ENCODE measurements around the gene CLDN14. TPM values are rescaled to one million over a fixed set of nuclear protein-coding genes. Genes with fewer than 3 reads are reported as not detected.

The CLDN14 gene
- total and polyA plus RNA-seq, 12 donors: 0.22 TPM; not detected in 11

DNA sequence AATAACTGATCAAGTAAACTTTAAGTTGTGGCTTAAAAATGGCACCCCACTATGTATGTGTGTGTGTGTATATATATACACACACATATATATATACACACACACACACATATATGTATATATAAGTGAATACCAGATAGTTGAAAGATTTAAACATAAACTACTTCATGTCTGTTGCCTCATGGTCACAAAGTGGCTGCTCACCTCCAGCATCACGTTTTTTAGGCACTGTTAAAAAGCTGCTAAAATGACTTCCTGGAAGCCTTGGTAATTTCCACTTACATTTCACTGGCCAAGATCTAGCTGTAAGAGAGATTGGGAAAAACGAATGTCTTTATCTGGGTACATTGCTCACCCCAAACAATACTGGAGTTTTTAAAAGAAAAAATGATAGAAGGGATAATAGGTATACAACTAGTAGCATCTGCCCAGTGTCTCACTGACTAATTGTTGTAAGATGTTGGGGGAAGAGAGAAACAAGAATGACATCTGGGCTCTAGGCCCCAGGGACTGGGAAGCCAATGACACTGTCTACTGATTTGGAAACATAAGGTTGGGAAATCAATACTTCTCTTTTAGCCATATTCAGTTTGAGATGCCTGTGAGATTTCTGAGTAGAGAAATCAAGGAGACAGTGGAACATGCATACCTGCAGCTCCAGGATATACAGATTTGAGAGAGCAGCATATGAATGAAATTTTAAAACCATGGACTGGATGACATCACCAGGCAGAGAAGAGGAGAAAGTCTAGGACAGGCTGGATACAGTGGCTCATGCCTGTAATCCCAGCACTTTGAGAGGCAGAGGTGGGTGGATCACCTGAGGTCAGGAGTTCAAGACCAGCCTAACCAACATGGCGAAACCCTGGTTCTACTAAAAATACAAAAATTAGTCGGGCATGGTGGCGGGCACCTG lies 42.8 kb downstream of the CLDN14 start:
- Histone ChIP-seq H3K4me3 (no peak overlapping the region), H3K36me3 (replicated peaks in 1 of 2) (no peaks in the 10 kb centered on the region), H3K9me3 (replicated peaks in 1 of 3) (no peaks in the 10 kb centered on the region), H3K4me1 (replicated peaks in 1 of 2) (no peaks in the 10 kb centered on the region), H3K27me3 (no peaks in the 10 kb centered on the region), H3K27ac (peak overlapping the region in 3 of 5 donors; percentile 12 to 68 (median 57))
- DNase-seq: no peak
- TF ChIP-seq, protein P1, sequence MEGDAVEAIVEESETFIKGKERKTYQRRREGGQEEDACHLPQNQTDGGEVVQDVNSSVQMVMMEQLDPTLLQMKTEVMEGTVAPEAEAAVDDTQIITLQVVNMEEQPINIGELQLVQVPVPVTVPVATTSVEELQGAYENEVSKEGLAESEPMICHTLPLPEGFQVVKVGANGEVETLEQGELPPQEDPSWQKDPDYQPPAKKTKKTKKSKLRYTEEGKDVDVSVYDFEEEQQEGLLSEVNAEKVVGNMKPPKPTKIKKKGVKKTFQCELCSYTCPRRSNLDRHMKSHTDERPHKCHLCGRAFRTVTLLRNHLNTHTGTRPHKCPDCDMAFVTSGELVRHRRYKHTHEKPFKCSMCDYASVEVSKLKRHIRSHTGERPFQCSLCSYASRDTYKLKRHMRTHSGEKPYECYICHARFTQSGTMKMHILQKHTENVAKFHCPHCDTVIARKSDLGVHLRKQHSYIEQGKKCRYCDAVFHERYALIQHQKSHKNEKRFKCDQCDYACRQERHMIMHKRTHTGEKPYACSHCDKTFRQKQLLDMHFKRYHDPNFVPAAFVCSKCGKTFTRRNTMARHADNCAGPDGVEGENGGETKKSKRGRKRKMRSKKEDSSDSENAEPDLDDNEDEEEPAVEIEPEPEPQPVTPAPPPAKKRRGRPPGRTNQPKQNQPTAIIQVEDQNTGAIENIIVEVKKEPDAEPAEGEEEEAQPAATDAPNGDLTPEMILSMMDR (IDR thresholded peaks at IDR 0.05): no peak
- no peak for TF ChIP-seq POLR2A (IDR thresholded peaks at IDR 0.05)
- intact Hi-C loops (cut with DNase I): no loop called here
- 78 to 81% (median 80%) methylated on average over 5 of the region's 5 CpGs for WGBS, 4 donors

DNA sequence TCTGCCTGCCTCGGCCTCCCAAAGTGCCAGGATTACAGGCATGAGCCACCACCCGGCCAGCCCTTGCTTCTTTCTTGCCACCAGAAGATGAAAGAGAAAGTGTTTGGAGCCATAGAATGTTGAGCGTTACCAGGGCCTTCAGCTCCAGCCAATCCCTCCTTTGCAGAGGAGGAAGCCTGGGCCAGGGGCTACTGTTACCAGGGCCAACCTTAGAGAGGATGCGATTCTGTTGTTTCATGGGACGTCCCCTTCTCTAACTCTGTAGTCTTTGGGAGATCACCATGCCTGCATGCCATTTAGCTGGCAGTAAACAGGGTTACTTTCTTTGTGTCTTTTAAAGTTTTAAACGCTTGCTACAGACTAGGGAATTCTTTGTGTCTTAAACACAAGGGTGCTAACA lies 45.8 kb downstream of the CLDN14 start:
- Histone ChIP-seq H3K4me1 (replicated peaks in 1 of 2) (peaks cover 0 to 14% of the 10 kb centered on the region in 2 donors), H3K4me3 (no peak overlapping the region), H3K27me3 (no peaks in the 10 kb centered on the region), H3K27ac (no peak overlapping the region), H3K9me3 (replicated peaks in 1 of 3) (no peaks in the 10 kb centered on the region), H3K36me3 (replicated peaks in 1 of 2) (no peaks in the 10 kb centered on the region)
- intact Hi-C loops (cut with DNase I): loop anchor here in 1 of 2 donors (5.0 kb wide), 1 partner anchor 1793 kb away; no protein-coding TSS in a partner anchor
- WGBS, 4 donors: 85 to 88% (median 87%) methylated on average over 6 of the region's 6 CpGs
- DNase-seq: no peak
- TF ChIP-seq, protein P1 (IDR thresholded peaks at IDR 0.05): no peak
- no peak for TF ChIP-seq POLR2A (IDR thresholded peaks at IDR 0.05)

DNA sequence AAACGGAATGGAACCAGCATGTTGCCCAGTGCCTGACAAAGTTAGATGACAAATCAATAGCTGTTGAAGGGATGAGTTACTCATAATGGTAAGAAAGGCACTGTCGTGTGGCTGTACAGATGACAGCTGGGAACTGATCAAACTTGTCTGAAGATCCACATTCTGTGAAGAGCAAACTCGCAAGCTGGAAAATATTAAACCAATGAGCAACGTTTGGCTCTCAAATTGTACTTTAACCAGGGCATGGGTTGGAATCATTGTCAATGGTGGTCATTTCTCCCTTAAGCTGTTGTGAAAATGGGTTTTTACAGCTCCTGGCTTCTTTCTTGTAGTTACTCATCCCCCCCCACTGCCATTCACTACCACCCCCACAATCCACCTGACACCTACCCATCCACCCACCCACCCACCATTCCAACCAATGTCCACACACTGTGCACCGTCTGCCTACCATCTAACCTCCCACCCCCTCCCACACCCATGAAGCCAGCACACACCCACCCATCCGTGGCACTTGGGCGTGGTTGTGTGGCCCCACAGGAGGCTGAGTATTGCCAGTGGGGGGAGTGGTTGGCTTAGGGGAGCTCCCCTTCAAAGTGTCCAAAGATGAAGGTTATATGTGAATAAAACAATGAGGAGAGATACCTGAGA lies 46.7 kb downstream of the CLDN14 start:
- no peaks in the 10 kb centered on the region for H3K9me3 ChIP-seq (replicated peaks in 1 of 3)
- TF ChIP-seq, protein P1 (IDR thresholded peaks at IDR 0.05): no peak
- TF ChIP-seq POLR2A (IDR thresholded peaks at IDR 0.05): no peak
- DNase-seq: no peak
- no peaks in the 10 kb centered on the region for H3K36me3 ChIP-seq (replicated peaks in 1 of 2)
- 76 to 88% (median 79%) methylated on average over 5 to 7 of the region's 7 CpGs for WGBS, 4 donors
- intact Hi-C loops (cut with DNase I): loop anchor here in 1 of 2 donors (5.0 kb wide), 1 partner anchor 1794 kb away; no protein-coding TSS in a partner anchor
- no peak overlapping the region for H3K27ac ChIP-seq
- no peaks in the 10 kb centered on the region for H3K27me3 ChIP-seq
- H3K4me3 ChIP-seq: no peak overlapping the region
- peaks cover 0 to 18% of the 10 kb centered on the region in 2 donors for H3K4me1 ChIP-seq (replicated peaks in 1 of 2)

DNA sequence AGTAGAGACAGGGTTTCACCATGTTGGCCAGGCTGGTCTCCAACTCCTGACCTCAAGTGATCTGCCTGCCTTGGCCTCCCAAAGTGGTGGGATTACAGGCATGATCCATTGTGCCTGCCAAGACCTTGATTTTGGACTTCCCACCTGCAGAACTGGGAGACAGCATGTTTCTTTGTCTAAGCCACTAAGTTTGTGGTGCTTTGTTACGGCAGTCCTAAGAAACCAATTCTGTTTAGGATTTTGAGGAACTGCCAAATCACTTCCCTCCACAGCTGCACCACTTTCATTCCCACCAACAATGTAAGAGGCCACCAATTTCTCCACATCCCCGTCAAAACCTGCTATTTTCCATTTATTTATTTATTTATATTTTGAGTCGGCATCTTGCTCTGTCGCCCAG lies 48.7 kb downstream of the CLDN14 start:
- no peaks in the 10 kb centered on the region for H3K36me3 ChIP-seq (replicated peaks in 1 of 2)
- H3K27me3 ChIP-seq: no peaks in the 10 kb centered on the region
- intact Hi-C loops (cut with DNase I): loop anchor here in 1 of 2 donors (5.0 kb wide), 1 partner anchor 1796 kb away; no protein-coding TSS in a partner anchor
- no peaks in the 10 kb centered on the region for H3K9me3 ChIP-seq (replicated peaks in 1 of 3)
- WGBS, 4 donors: 80 to 84% (median 84%) methylated on average over 4 of the region's 4 CpGs
- H3K27ac ChIP-seq: no peak overlapping the region
- TF ChIP-seq POLR2A (IDR thresholded peaks at IDR 0.05): no peak
- TF ChIP-seq, protein P1 (IDR thresholded peaks at IDR 0.05): no peak
- H3K4me3 ChIP-seq: peak overlapping the region in 1 of 4 donors; percentile 45
- no peak for DNase-seq
- H3K4me1 ChIP-seq (replicated peaks in 1 of 2): peaks cover 0 to 18% of the 10 kb centered on the region in 2 donors
